K562 (cell line): ENCODE results near the gene EGFL7. TPM values are rescaled to one million over a fixed set of nuclear protein-coding genes. Genes with fewer than 3 reads are reported as not detected.

Experiments used
- CC2D1A ChIP-seq: fragments of 450-650 bp; IDR thresholded peaks from 2 replicates; pipeline ENCODE4 v1.6.1; 2017; ENCODE audit warnings: mild to moderate bottlenecking
- ETS2 ChIP-seq: IDR thresholded peaks from 2 replicates; pipeline ENCODE4 v1.6.1; 2016; ENCODE audit warnings: borderline replicate concordance, missing genetic modification characterization, mild to moderate bottlenecking, moderate library complexity, missing compliant biosample characterization; ENCODE audit not compliant: poor library complexity, severe bottlenecking
- MCM7 ChIP-seq, 2 experiments: fragments of 450-650 bp; IDR thresholded peaks; 2 replicates each; pipeline ENCODE4 v1.6.1; 2016 to 2018
- RBM15 ChIP-seq: fragments of 200-400 bp; formaldehyde crosslinking; IDR thresholded peaks from 2 replicates; pipeline ENCODE4 v1.6.1; 2018; ENCODE audit warnings: mild to moderate bottlenecking, low read length, moderate library complexity; ENCODE audit not compliant: insufficient read depth
- SRSF3 ChIP-seq: fragments of 200-400 bp; formaldehyde crosslinking; IDR thresholded peaks from 2 replicates; pipeline ENCODE4 v1.6.1; 2016; ENCODE audit warnings: mild to moderate bottlenecking, low read length, moderate library complexity; ENCODE audit not compliant: insufficient read depth
- ZBTB26 ChIP-seq: fragments of 450-650 bp; formaldehyde crosslinking; IDR thresholded peaks from 2 replicates; pipeline ENCODE4 v1.4.0; 2022; ENCODE audit warnings: missing genetic modification characterization
- ZNF165 ChIP-seq: fragments of 250-450 bp; sonication (Bioruptor Pico); IDR thresholded peaks from 2 replicates; pipeline ENCODE4 v1.4.0; 2020; ENCODE audit warnings: borderline replicate concordance
- ZNF318 ChIP-seq, 2 experiments: fragments of 450-650 bp; IDR thresholded peaks; 2 replicates each; pipeline ENCODE4 v1.6.1; 2016; ENCODE audit warnings: mild to moderate bottlenecking in 2 of 2, borderline replicate concordance in 1 of 2, low read depth in 1 of 2, moderate library complexity in 1 of 2
- ZNF347 ChIP-seq: fragments of 450-650 bp; formaldehyde crosslinking; IDR thresholded peaks from 2 replicates; pipeline ENCODE4 v1.4.0; 2020; ENCODE audit warnings: low read depth, mild to moderate bottlenecking, moderate library complexity
- ZNF707 ChIP-seq: fragments of 250-450 bp; sonication (Bioruptor Pico); conservative IDR thresholded peaks from 2 replicates; pipeline ENCODE4 v1.8.0; 2022; ENCODE audit warnings: inconsistent platforms, mild to moderate bottlenecking, moderate library complexity
- polyA plus RNA-seq, 8 experiments: library from polyadenylated mRNA; depleted of rRNA in 4 of 8; stranded (reverse) in 5 of 8; unstranded in 3 of 8; fragments of >200 nt; fragmentation: Nextera tagmentation in 2 of 8; fragmentation: Illumina TruSeq in 1 of 8; extraction: Ambion mirVana in 2 of 8; extraction: Trizol in 1 of 8; gene quantifications; 2 replicates each; pipeline versions ENCODE4 v1.2.1 to v1.2.3, GENCODE V29; 2011 to 2014; ENCODE audit warnings: inconsistent platforms in 1 of 8, missing spikeins in 1 of 8
- total RNA-seq, 7 experiments: library from RNA; depleted of rRNA in 6 of 7; stranded (reverse); fragments of >200 nt in 6 of 7; fragmentation: Illumina TruSeq in 2 of 7; extraction: Trizol in 2 of 7; gene quantifications; 2 replicates each; pipeline versions ENCODE4 v1.2.1 to v1.2.3, GENCODE V29; 2011 to 2021; ENCODE audit warnings: low replicate concordance in 1 of 7
- TF ChIP-seq, protein P1 (sequence below), 2 experiments: fragments of 200-800 bp in 1 of 2; sonication (Bioruptor generic) in 1 of 2; sonication (generic) in 1 of 2; formaldehyde crosslinking in 1 of 2; IDR thresholded peaks in 1 of 2; conservative IDR thresholded peaks in 1 of 2; 2 replicates each; pipeline versions ENCODE4 v1.5.0 to v1.6.1; 2016 to 2020; ENCODE audit warnings: missing compliant biosample characterization in 1 of 2, missing genetic modification characterization in 1 of 2, missing genetic modification reagents in 1 of 2
- TF ChIP-seq, protein P2 (sequence below): fragments of 250-450 bp; sonication (Bioruptor Pico); IDR thresholded peaks from 2 replicates; pipeline ENCODE4 v1.9.0; 2021; ENCODE audit warnings: mild to moderate bottlenecking, inconsistent platforms

EGFL7 gene
- total and polyA plus RNA-seq, 9 of the 15 experiments (the other 6 are each of a cell fraction or from before 2014, with no cell fraction given) = 1.5 to 286 (median 55.5) TPM

GRCh38 chr9:136645903-136646754 is 16.6 kb upstream of the EGFL7 start (continued):
- TF ChIP-seq ZNF318 (IDR thresholded peaks at IDR 0.05; ENCODE audit: borderline replicate concordance in 1 of 2, low read depth in 1 of 2) (no peak), ZNF707 (CRISPR knock-in tag) (no peak), MCM7 (IDR thresholded peaks at IDR 0.05) (no peak), CC2D1A (peak; percentile 21; the same call in 1 of the 2 replicates), RBM15 (no peak), SRSF3 (0 out of 2 replicates have a peak, but pooled peaks have one; percentile 6), ETS2 (no peak), ZNF347 (no peak), ZNF165 (0 out of 2 replicates have a peak, but pooled peaks have one; percentile 15), ZBTB26 (CRISPR knock-in tag) (no peak)
- TF ChIP-seq, protein P1, sequence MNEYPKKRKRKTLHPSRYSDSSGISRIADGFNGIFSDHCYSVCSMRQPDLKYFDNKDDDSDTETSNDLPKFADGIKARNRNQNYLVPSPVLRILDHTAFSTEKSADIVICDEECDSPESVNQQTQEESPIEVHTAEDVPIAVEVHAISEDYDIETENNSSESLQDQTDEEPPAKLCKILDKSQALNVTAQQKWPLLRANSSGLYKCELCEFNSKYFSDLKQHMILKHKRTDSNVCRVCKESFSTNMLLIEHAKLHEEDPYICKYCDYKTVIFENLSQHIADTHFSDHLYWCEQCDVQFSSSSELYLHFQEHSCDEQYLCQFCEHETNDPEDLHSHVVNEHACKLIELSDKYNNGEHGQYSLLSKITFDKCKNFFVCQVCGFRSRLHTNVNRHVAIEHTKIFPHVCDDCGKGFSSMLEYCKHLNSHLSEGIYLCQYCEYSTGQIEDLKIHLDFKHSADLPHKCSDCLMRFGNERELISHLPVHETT (CRISPR knock-in tag; conservative IDR thresholded peaks at IDR 0.05 in 1 of 2, IDR thresholded peaks at IDR 0.05 in 1 of 2) = no peak
- TF ChIP-seq, protein P2, sequence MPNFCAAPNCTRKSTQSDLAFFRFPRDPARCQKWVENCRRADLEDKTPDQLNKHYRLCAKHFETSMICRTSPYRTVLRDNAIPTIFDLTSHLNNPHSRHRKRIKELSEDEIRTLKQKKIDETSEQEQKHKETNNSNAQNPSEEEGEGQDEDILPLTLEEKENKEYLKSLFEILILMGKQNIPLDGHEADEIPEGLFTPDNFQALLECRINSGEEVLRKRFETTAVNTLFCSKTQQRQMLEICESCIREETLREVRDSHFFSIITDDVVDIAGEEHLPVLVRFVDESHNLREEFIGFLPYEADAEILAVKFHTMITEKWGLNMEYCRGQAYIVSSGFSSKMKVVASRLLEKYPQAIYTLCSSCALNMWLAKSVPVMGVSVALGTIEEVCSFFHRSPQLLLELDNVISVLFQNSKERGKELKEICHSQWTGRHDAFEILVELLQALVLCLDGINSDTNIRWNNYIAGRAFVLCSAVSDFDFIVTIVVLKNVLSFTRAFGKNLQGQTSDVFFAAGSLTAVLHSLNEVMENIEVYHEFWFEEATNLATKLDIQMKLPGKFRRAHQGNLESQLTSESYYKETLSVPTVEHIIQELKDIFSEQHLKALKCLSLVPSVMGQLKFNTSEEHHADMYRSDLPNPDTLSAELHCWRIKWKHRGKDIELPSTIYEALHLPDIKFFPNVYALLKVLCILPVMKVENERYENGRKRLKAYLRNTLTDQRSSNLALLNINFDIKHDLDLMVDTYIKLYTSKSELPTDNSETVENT (CRISPR knock-in tag) = 0 out of 2 replicates have a peak, but pooled peaks have one; percentile 21
